Brain microvascular endothelial cell (primary cell): ENCODE data around the gene MEGF6.

Experiments
- DNase-seq: peaks from one replicate; pipeline ENCODE4 v3.0.0-alpha.2; 2020
- H3K27ac ChIP-seq: fragments of 250-450 bp; sonication (Bioruptor Pico); 2 replicates; pipeline ENCODE4 v1.5.1; 2020; ENCODE audit warnings: mild to moderate bottlenecking, moderate library complexity
- H3K27me3 ChIP-seq: fragments of 250-450 bp; sonication (Bioruptor Pico); replicated peaks from 2 replicates; pipeline ENCODE4 v1.5.1; 2020; ENCODE audit warnings: mild to moderate bottlenecking
- H3K36me3 ChIP-seq: fragments of 250-450 bp; sonication (Bioruptor Pico); replicated peaks from 2 replicates; pipeline ENCODE4 v1.5.1; 2020; ENCODE audit warnings: mild to moderate bottlenecking
- H3K4me3 ChIP-seq: 2 replicates; pipeline ENCODE4 v1.5.1; 2011; ENCODE audit warnings: low read depth, mild to moderate bottlenecking, control low read depth, low read length, moderate library complexity
- in situ Hi-C: cut with HindIII; loops from 2 replicates; pipeline ENCODE4 v1.10.0; 2017; ENCODE audit warnings: low sequenced_read_pairs, low pct_ligation_motif_present
- TF ChIP-seq, protein P1 (sequence below): IDR thresholded peaks from 2 replicates; pipeline ENCODE4 v1.5.1; 2011; ENCODE audit warnings: low read depth, mild to moderate bottlenecking, moderate library complexity, low read length, control low read depth, inconsistent platforms; ENCODE audit errors: missing control alignments

Gene MEGF6

DNA sequence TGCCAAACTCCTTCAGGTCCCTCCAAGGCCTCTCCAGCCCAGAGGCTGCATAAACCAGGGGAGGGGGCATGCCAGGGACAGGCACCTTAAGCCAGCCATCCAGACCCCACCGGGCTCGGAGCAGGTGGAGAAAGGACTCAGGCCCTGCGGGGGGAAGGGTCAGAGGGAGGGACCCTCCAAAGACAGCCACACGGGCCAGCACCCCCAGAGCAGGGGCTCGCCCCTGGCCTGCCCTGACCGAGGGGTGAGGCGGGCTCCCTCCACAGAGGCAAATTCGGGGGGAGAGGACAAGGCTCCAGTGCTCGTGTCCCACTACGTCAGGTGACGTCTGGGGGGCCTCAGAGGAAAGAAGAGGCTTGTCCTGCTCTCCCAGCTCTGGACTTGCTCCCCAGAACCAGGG lies 8.2 kb downstream of the MEGF6 start:
- in situ Hi-C loops: no loop called here
- TF ChIP-seq, protein P1, sequence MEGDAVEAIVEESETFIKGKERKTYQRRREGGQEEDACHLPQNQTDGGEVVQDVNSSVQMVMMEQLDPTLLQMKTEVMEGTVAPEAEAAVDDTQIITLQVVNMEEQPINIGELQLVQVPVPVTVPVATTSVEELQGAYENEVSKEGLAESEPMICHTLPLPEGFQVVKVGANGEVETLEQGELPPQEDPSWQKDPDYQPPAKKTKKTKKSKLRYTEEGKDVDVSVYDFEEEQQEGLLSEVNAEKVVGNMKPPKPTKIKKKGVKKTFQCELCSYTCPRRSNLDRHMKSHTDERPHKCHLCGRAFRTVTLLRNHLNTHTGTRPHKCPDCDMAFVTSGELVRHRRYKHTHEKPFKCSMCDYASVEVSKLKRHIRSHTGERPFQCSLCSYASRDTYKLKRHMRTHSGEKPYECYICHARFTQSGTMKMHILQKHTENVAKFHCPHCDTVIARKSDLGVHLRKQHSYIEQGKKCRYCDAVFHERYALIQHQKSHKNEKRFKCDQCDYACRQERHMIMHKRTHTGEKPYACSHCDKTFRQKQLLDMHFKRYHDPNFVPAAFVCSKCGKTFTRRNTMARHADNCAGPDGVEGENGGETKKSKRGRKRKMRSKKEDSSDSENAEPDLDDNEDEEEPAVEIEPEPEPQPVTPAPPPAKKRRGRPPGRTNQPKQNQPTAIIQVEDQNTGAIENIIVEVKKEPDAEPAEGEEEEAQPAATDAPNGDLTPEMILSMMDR: no peak
- Histone ChIP-seq H3K27me3 (no peaks in the 10 kb centered on the region), H3K27ac (no peak overlapping the region), H3K36me3 (no peaks in the 10 kb centered on the region), H3K4me3 (no peak overlapping the region)
- no peak for DNase-seq

DNA sequence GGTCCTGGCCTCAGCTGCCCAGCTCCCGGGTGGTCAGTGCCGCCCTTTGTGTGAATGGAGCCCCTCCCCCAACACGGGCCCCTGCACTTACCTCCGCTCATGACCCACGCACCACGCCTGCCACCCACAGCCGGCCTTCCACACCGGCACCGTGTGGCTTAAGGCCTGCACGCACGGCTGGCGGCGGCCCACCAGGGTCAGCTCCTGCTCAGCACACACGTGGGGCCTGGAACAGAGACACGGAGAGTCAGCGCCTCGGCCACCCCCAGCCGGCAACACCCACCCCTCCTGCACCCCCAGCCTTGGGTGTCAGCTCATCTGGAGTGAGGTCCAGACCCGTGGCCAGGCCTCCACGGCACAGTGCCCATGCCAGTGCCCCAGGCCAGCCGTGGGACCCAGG lies 8.9 kb downstream of the MEGF6 start:
- no peaks in the 10 kb centered on the region for H3K36me3 ChIP-seq
- TF ChIP-seq, protein P1: no peak
- H3K27me3 ChIP-seq: no peaks in the 10 kb centered on the region
- DNase-seq: no peak
- no peak overlapping the region for H3K4me3 ChIP-seq
- in situ Hi-C loops: no loop called here
- H3K27ac ChIP-seq: no peak overlapping the region

DNA sequence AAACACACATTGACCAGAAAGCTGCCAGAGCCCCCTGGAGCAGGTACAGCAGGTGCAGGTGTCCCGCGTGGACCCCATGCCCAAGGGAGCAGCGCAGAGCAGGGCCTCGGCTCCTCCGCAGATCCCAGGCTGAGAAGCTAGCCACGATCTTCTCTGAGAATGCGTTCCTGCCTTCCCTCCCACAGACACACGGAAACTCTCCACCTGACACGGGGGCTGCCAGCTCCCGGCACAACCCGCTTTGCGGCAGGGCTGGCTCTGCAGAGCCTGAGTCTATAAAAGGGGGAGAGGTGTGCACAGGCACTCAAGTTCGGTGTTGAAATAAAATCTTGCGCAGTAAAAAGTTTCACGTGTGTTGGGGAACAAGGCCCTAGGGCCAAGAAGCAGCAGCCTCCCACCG lies 9.6 kb downstream of the MEGF6 start:
- TF ChIP-seq, protein P1: no peak
- DNase-seq: no peak
- H3K27ac ChIP-seq: no peak overlapping the region
- in situ Hi-C loops: no loop called here
- H3K27me3 ChIP-seq: no peaks in the 10 kb centered on the region
- H3K36me3 ChIP-seq: no peaks in the 10 kb centered on the region
- no peak overlapping the region for H3K4me3 ChIP-seq

GRCh38 chr1:3600354-3600753 lies 11.0 kb downstream of the MEGF6 start:
- TF ChIP-seq, protein P1: no peak
- H3K4me3 ChIP-seq: no peak overlapping the region
- H3K27me3 ChIP-seq: no peaks in the 10 kb centered on the region
- H3K27ac ChIP-seq: no peak overlapping the region
- H3K36me3 ChIP-seq: no peaks in the 10 kb centered on the region
- in situ Hi-C loops: no loop called here
- DNase-seq: no peak

DNA sequence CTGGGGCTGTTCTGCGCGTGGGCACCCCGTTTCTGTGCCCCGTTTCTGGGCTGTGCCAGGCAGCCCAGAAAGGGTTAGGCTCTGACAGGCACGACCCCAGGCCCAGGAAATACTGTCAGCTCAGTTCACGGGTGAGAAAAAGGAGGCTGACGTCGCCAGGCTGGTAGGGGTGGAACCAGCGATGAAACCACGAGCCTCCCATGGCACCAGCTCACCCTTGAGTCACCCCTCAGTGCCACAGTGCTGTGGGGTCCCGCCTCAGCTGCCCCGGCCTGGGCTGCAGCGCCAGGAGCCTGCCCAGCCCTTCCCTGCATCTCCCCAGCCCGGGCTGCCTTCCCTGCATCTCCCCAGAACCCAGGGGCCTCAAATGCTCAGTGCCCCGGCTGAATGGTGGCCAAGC lies 11.5 kb downstream of the MEGF6 start:
- in situ Hi-C loops: no loop called here
- TF ChIP-seq, protein P1: no peak
- H3K27me3 ChIP-seq: no peaks in the 10 kb centered on the region
- H3K4me3 ChIP-seq: no peak overlapping the region
- H3K36me3 ChIP-seq: no peaks in the 10 kb centered on the region
- H3K27ac ChIP-seq: no peak overlapping the region
- DNase-seq: no peak

DNA sequence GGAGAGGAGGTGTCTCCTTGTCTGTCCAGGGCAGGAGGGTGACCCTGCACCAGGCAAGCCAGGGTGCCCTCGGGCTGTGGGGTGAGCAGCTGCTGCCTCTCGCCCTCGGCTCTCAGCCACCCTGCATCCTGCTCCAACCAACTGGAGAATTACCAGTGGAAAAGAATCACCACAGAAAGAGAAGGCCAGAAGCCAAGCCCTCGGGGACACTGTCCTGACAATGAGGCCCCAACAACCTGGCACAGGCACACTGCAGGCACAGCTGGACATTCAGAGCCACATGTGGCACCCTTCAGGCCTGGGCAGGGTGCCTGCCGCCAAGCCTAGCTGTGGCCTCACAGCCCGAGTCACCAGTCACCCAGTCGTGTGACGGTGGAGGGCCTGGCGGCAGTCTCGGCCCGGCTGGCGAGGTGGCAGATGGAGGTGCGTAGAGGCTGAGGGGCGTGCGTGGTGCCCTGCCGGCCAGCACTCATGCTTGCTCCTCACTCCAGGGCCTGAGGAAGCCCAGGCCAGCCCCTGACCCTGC lies 12.0 kb downstream of the MEGF6 start:
- Histone ChIP-seq H3K27ac (no peak overlapping the region), H3K36me3 (no peaks in the 10 kb centered on the region), H3K27me3 (no peaks in the 10 kb centered on the region), H3K4me3 (no peak overlapping the region)
- DNase-seq: no peak
- TF ChIP-seq, protein P1: no peak
- in situ Hi-C loops: no loop called here
